ENCODE results near the gene SYTL2. TPM values are rescaled to one million over a fixed set of nuclear protein-coding genes. Genes with fewer than 3 reads are reported as not detected.

The SYTL2 gene
- total and polyA plus RNA-seq, 8 donors, result 2.5 to 12.2 (median 4.0) TPM

GRCh38 chr11:85651118-85651517 lies 159.8 kb downstream of the SYTL2 start:
- no peak for ATAC-seq
- intact Hi-C loops (cut with DNase I), result no loop called here
- FAIRE-seq, result no peak
- TF ChIP-seq CTCF (IDR thresholded peaks at IDR 0.05), result no peak
- Histone ChIP-seq H3K4me1 (peaks cover 7 to 25% (median 22%) of the 10 kb centered on the region in 3 donors), H3K9me3 (no peaks in the 10 kb centered on the region), H3K27me3 (no peaks in the 10 kb centered on the region), H3K27ac (no peak overlapping the region), H3K4me3 (no peak overlapping the region), H3K36me3 (peaks cover 0 to 5% (median 1%) of the 10 kb centered on the region in 3 donors)
- 83 to 84% methylated on average over 1 of the region's 1 CpG for WGBS, 2 donors
- no peak for DNase-seq

GRCh38 chr11:85647604-85648299 lies 163.2 kb downstream of the SYTL2 start, which contains the start of gene TMEM126A:
TSS of gene TMEM126A (plus strand) at chr11:85647967. CDS start at chr11:85650256, 2,289 bp downstream.
- Histone ChIP-seq H3K27ac (peak within 1 kb of the TSS; percentile 68 to 87 (median 77)), H3K4me3 (peak within 1 kb of the TSS; percentile 41 to 61 (median 49)), H3K9me3 (no peaks in the 10 kb centered on the region), H3K4me1 (peaks cover 7 to 22% (median 16%) of the 10 kb centered on the region in 3 donors), H3K27me3 (no peaks in the 10 kb centered on the region), H3K36me3 (no peaks in the 10 kb centered on the region)
- peak; percentile 26 for FAIRE-seq
- peak; percentile 98 to 100 (median 98) for ATAC-seq
- peak; percentile 86 to 95 (median 91) for DNase-seq
- no peak for TF ChIP-seq CTCF (IDR thresholded peaks at IDR 0.05)
- WGBS, 2 donors, result 0% methylated on average over 33 of the region's 33 CpGs
- intact Hi-C loops (cut with DNase I), result no loop called here

DNA sequence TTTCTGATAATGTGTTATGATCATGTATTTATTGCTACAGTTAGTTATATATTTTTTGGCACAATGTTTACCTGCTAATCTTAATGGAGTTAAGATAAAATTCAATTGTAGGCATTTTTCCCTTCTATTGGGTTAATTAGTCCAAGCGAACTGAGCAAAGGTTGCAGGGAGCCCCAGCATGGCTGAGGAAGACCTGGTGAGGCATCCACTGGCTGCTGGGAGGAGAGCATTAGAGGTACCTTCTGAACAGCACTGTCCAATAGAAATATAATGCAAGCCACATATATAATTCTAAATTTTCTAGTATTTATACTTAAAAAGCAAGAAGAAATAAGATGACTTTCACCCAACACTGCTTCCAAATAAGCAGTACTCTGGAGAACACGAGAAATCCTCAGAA lies 163.9 kb downstream of the SYTL2 start:
- WGBS, 2 donors, result 8 to 10% methylated on average over 2 of the region's 2 CpGs
- intact Hi-C loops (cut with DNase I), result no loop called here
- FAIRE-seq, result no peak
- Histone ChIP-seq H3K36me3 (no peaks in the 10 kb centered on the region), H3K27me3 (no peaks in the 10 kb centered on the region), H3K4me3 (peak overlapping the region; percentile 41 to 61 (median 49)), H3K9me3 (no peaks in the 10 kb centered on the region), H3K4me1 (peaks cover 7 to 22% (median 15%) of the 10 kb centered on the region in 3 donors), H3K27ac (peak overlapping the region; percentile 68 to 87 (median 77))
- TF ChIP-seq CTCF (IDR thresholded peaks at IDR 0.05), result no peak
- peak; percentile 2 to 36 (median 16) for ATAC-seq
- DNase-seq, result no peak

Other genes with a start within 250 kb of the SYTL2 start
- 1 to 10 TPM; 2.5 to 5.4 (median 4.5) TPM for gene DLG2, start 183.8 kb downstream of the SYTL2 start, total RNA-seq
- gene DLG2, start 183.8 kb downstream of the SYTL2 start, polyA plus RNA-seq, result 1 to 10 TPM; 1.2 to 2.2 TPM
- 10 to 100 TPM in 5 of 6 donors, 1 to 10 TPM in 1; 9.7 to 25.0 (median 15.3) TPM for gene TMEM126B, start 182.5 kb downstream of the SYTL2 start, total RNA-seq
- gene TMEM126B, start 182.5 kb downstream of the SYTL2 start, polyA plus RNA-seq, result 10 to 100 TPM; 34.1 to 39.3 TPM
- gene TMEM126A, start 163.2 kb downstream of the SYTL2 start, total RNA-seq, result 10 to 100 TPM in 5 of 6 donors, 1 to 10 TPM in 1; 9.6 to 18.2 (median 13.7) TPM
- gene TMEM126A, start 163.2 kb downstream of the SYTL2 start, polyA plus RNA-seq, result 10 to 100 TPM; 26.7 to 27.8 TPM
- 10 to 100 TPM; 13.7 to 25.8 (median 20.2) TPM for gene CREBZF, start 146.0 kb downstream of the SYTL2 start, total RNA-seq
- 10 to 100 TPM; 41.4 to 41.6 TPM for gene CREBZF, start 146.0 kb downstream of the SYTL2 start, polyA plus RNA-seq
- gene CCDC89, start 124.9 kb downstream of the SYTL2 start, total RNA-seq, result under 1 TPM in 2 of 6 donors, not detected in 4; 0.12 to 0.62 TPM
- under 1 TPM; 0.11 to 0.31 TPM for gene CCDC89, start 124.9 kb downstream of the SYTL2 start, polyA plus RNA-seq
- gene CCDC83, start 44.2 kb upstream of the SYTL2 start, total RNA-seq, result not detected
- not detected for gene CCDC83, start 44.2 kb upstream of the SYTL2 start, polyA plus RNA-seq